ENCODE results near the gene SULT1C2. TPM values are rescaled to one million over a fixed set of nuclear protein-coding genes. Genes with fewer than 3 reads are reported as not detected.

SULT1C2 gene
- total RNA-seq, 1 experiment from 2014 or later = 1.6 TPM

- no peak overlapping the region for H3T11ph ChIP-seq (ENCODE audit: low read length)
- H3K27me3 ChIP-seq (ENCODE audit: insufficient read depth, low read length) = no peaks in the 10 kb centered on the region
- Mint-ChIP-seq H3K4me1 (peaks cover 15 to 33% of the 10 kb centered on the region in 2 experiments), H3K4me3 (no peak overlapping the region), H3K27me3 (ENCODE audit: low read depth) (no peaks in the 10 kb centered on the region; the same call in none of the 2 replicates), H3K9me3 (peaks cover 5 to 7% of the 10 kb centered on the region in 2 experiments), H3K36me3 (ENCODE audit: insufficient read depth in 1 of 3, low read depth in 3 of 3) (peaks cover 0 to 13% (median 4%) of the 10 kb centered on the region in 3 experiments; a peak in 2 of 7 replicates), H3K27ac (no peak overlapping the region)
- no peaks in the 10 kb centered on the region for H3K9me3 ChIP-seq (ENCODE audit: control insufficient read depth, low read depth, low read length)
- no peak overlapping the region for H3K4me2 ChIP-seq (ENCODE audit: insufficient read depth, insufficient read length, low read length)
- H3K4me1 ChIP-seq (ENCODE audit: insufficient read depth, low read length) = no peaks in the 10 kb centered on the region
- no peak overlapping the region for H4K5ac ChIP-seq (ENCODE audit: insufficient read length, low read depth, low read length)
- no peak overlapping the region for H2BK15ac ChIP-seq (ENCODE audit: low read depth, low read length)
- H3K4ac ChIP-seq (ENCODE audit: low read depth, low read length) = no peak overlapping the region
- no peak overlapping the region for H3K18ac ChIP-seq (ENCODE audit: insufficient read length, low read depth, low read length)
- H2BK120ac ChIP-seq (ENCODE audit: low read depth, low read length, poor library complexity, severe bottlenecking) = no peak overlapping the region
- no peak overlapping the region for H3K14ac ChIP-seq (ENCODE audit: insufficient read depth, low read length)
- H4K20me1 ChIP-seq (ENCODE audit: control insufficient read depth, insufficient read depth, insufficient read length) = no peaks in the 10 kb centered on the region
- no peak overlapping the region for H3K56ac ChIP-seq (ENCODE audit: insufficient read length, low read depth, low read length)
- no peak overlapping the region for H3K23ac ChIP-seq (ENCODE audit: insufficient read length, low read depth, low read length)
- H2BK12ac ChIP-seq (ENCODE audit: insufficient read length, low read depth, low read length) = no peak overlapping the region
- H4K91ac ChIP-seq (ENCODE audit: insufficient read length, low read depth, low read length) = no peak overlapping the region
- no CpG with 5 or more reads among the region's 3 CpGs for WGBS (ENCODE audit: extremely low coverage, insufficient read length, low lambda C conversion rate)
- H2BK20ac ChIP-seq (ENCODE audit: low read depth, low read length, poor library complexity, severe bottlenecking) = no peak overlapping the region
- H3K27ac ChIP-seq (ENCODE audit: insufficient read length, low read depth, low read length) = no peak overlapping the region
- no peak overlapping the region for H2AFZ ChIP-seq (ENCODE audit: low read length)
- no peaks in the 10 kb centered on the region for H3K23me2 ChIP-seq (ENCODE audit: insufficient read length, low read depth, low read length, poor library complexity, severe bottlenecking)
- no peak overlapping the region for H3K9ac ChIP-seq (ENCODE audit: extremely low read depth, insufficient read length, low read length)
- H2AK5ac ChIP-seq (ENCODE audit: insufficient read length, low read length) = no peak overlapping the region
- H4K8ac ChIP-seq (replicated peaks; ENCODE audit: insufficient read length, low read depth, low read length) = no peak overlapping the region
- no peaks in the 10 kb centered on the region for H3K79me2 ChIP-seq (ENCODE audit: insufficient read depth, low read length)
- no peak for DNase-seq
- no peak for TF ChIP-seq CTCF (conservative IDR thresholded peaks at IDR 0.05)
- H2BK5ac ChIP-seq (ENCODE audit: insufficient read length, low read length) = no peak overlapping the region
- H3K79me1 ChIP-seq (ENCODE audit: insufficient read depth, low read depth, low read length, poor library complexity, severe bottlenecking) = no peaks in the 10 kb centered on the region
Observed at GRCh38 chr2:108266218-108266617, 22.5 kb upstream of the SULT1C2 start.

Measured in H9 (cell line).